GM18858 (cell line): Measurements from ENCODE around the gene ZNF783.
"Not testable (repeated sequence)": the region's sequence is repeated elsewhere in the genome, so short reads cannot be mapped to it uniquely, and the experiment has no call there.

Experiments
- ATAC-seq: cut with Tn5 transposase; IDR thresholded peaks from one replicate; pipeline ENCODE4 v1.9.1; 2021; ENCODE audit not compliant: unreplicated experiment

The ZNF783 gene

GRCh38 chr7:149261829-149262617 lies at the start of gene ZNF783:
Gene ZNF783, plus strand, starts transcription at chr7:149262196. Its CDS starts 138 bp downstream, at chr7:149262334.
- peak; percentile 84 for ATAC-seq

GRCh38 chr7:149214020-149214720 lies 47.8 kb upstream of the ZNF783 start:
- ATAC-seq: no peak

GRCh38 chr7:149216402-149216801 lies 45.6 kb upstream of the ZNF783 start:
- ATAC-seq: no peak

GRCh38 chr7:149217570-149217969 lies 44.4 kb upstream of the ZNF783 start:
- ATAC-seq: no peak

- ATAC-seq: no peak
Observed at GRCh38 chr7:149218469-149219420, 43.3 kb upstream of the ZNF783 start.

GRCh38 chr7:149220534-149220933 lies 41.5 kb upstream of the ZNF783 start:
- ATAC-seq: no peak

- no peak for ATAC-seq
Observed at GRCh38 chr7:149223176-149223575, 38.8 kb upstream of the ZNF783 start.

GRCh38 chr7:149223761-149224160 lies 38.2 kb upstream of the ZNF783 start:
- ATAC-seq: no peak

GRCh38 chr7:149224352-149224751 lies 37.6 kb upstream of the ZNF783 start:
- ATAC-seq: no peak

GRCh38 chr7:149225106-149225505 lies 36.9 kb upstream of the ZNF783 start:
- ATAC-seq: no peak

- no peak for ATAC-seq
Observed at GRCh38 chr7:149225656-149226055, 36.3 kb upstream of the ZNF783 start.

- not testable (repeated sequence) for ATAC-seq
Observed at GRCh38 chr7:149226366-149226765, 35.6 kb upstream of the ZNF783 start.

GRCh38 chr7:149226840-149227494 lies 35.0 kb upstream of the ZNF783 start:
- ATAC-seq: no peak

GRCh38 chr7:149228831-149229471 lies 33.0 kb upstream of the ZNF783 start:
- no peak for ATAC-seq

- ATAC-seq: no peak
Observed at GRCh38 chr7:149229526-149229925, 32.5 kb upstream of the ZNF783 start.

- ATAC-seq: no peak
Observed at GRCh38 chr7:149232362-149232761, 29.6 kb upstream of the ZNF783 start.

- not testable (repeated sequence) for ATAC-seq
Observed at GRCh38 chr7:149233655-149234204, 28.3 kb upstream of the ZNF783 start.

- no peak for ATAC-seq
Observed at GRCh38 chr7:149237502-149237901, 24.5 kb upstream of the ZNF783 start.

GRCh38 chr7:149238051-149238450 lies 23.9 kb upstream of the ZNF783 start:
- ATAC-seq: no peak
